NCI-H526 (cell line): Measurements from ENCODE around the gene KMT2B.
"Not testable (repeated sequence)": the region's sequence is repeated elsewhere in the genome, so short reads cannot be mapped to it uniquely, and the experiment has no call there.

Experiments used
- DNase-seq, 2 experiments: peaks; one replicate each; lab custom pipeline; 2025; lab: John Stamatoyannopoulos, UW

The KMT2B gene, protein sequence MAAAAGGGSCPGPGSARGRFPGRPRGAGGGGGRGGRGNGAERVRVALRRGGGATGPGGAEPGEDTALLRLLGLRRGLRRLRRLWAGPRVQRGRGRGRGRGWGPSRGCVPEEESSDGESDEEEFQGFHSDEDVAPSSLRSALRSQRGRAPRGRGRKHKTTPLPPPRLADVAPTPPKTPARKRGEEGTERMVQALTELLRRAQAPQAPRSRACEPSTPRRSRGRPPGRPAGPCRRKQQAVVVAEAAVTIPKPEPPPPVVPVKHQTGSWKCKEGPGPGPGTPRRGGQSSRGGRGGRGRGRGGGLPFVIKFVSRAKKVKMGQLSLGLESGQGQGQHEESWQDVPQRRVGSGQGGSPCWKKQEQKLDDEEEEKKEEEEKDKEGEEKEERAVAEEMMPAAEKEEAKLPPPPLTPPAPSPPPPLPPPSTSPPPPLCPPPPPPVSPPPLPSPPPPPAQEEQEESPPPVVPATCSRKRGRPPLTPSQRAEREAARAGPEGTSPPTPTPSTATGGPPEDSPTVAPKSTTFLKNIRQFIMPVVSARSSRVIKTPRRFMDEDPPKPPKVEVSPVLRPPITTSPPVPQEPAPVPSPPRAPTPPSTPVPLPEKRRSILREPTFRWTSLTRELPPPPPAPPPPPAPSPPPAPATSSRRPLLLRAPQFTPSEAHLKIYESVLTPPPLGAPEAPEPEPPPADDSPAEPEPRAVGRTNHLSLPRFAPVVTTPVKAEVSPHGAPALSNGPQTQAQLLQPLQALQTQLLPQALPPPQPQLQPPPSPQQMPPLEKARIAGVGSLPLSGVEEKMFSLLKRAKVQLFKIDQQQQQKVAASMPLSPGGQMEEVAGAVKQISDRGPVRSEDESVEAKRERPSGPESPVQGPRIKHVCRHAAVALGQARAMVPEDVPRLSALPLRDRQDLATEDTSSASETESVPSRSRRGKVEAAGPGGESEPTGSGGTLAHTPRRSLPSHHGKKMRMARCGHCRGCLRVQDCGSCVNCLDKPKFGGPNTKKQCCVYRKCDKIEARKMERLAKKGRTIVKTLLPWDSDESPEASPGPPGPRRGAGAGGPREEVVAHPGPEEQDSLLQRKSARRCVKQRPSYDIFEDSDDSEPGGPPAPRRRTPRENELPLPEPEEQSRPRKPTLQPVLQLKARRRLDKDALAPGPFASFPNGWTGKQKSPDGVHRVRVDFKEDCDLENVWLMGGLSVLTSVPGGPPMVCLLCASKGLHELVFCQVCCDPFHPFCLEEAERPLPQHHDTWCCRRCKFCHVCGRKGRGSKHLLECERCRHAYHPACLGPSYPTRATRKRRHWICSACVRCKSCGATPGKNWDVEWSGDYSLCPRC (N-terminal part only)

GRCh38 chr19:35717665-35718344 lies at the start of gene KMT2B:
Gene KMT2B (plus strand): TSS chr19:35718003. CDS start chr19:35718019, 16 bp downstream.
- DNase-seq = peak; percentile 94 to 100

DNA sequence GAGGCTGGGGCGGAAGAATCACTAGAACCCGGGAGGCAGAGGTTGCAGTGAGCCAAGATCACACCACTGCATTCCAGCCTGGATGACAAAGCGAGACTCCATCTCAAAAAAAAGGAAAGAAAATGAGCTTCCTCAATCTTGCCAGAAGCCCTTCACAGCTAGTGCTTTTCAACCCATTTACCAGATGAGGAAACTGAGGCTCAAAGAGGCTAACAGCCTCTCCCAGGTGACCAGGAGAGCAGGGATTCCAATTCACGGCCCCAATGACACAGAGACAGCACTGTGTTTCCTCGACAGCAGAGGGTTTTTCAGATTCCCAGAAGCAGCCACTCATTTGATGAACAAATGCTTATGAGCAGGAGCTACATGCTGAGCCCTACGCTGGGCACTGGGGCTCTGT lies 48.2 kb upstream of the KMT2B start:
- DNase-seq = no peak

GRCh38 chr19:35669974-35670373 lies 47.8 kb upstream of the KMT2B start:
- no peak for DNase-seq

DNA sequence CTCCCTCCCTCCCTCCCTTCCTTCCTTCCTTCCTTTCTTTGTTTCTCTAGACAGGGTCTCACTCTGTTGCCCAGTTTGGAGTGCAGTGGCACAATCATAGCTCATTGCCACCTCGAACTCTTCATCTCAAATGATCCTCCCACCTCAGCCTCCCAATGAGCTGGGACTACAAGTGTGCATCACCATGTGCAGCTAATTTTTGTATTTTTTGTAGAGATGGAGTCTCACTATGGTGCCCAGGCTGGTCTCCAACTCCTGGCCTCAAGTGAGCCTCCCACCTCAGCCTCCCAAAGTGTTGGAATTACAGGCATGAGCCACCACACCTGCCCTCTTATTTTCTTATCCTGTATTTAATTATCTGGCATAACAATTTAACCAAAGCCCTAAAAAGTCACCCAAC lies 47.1 kb upstream of the KMT2B start:
- DNase-seq = no peak

DNA sequence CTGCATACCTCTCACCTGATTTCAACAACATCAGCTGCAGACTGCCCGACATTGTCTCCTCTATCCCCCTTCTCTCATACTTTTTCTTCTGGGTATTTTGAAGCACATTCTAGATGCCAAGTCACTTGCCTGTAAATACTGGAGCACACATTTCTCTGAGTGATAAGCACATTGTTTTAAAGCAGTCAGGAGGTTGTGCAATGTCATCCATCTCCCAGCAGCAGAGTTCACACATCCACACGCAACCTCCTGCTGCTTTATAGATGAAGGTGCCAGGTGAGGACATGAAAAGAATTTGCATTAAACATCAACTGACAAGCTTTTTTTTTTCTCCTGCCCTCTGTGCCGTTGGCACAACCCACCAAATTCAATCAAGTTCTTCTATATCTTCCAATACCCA lies 46.0 kb upstream of the KMT2B start:
- DNase-seq = peak; percentile 87 to 88

DNA sequence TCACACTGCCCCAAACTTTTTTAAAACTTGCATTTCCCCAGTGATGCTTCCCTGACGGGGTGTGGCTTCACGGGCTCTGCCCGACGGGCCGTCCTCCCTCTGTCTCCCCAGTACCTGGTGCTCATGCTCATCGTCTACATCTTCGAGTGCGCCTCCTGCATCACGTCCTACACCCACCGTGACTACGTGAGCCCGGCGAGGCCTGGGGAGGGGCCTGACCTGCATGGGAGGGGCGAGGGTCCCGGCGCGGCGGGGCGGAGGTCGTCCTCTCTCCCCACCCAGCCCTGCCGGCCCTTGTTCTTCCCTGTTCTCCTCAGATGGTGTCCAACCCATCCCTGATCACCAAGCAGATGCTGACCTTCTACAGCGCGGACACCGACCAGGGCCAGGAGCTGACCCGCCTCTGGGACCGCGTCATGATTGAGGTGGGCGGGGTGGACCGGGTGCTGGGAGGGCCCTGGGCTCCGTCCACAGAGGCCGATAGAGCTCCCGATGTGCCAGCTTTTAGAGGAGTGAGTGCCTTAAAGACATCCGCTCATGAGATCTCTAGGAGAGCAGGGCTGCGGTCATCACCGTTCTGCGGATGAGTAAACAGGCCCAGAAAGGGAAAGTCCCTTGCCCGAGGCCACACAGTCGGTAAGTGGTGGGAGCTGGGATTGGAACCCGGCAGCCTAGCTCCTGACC lies 44.5 kb upstream of the KMT2B start:
- peak; percentile 72 to 88 for DNase-seq

DNA sequence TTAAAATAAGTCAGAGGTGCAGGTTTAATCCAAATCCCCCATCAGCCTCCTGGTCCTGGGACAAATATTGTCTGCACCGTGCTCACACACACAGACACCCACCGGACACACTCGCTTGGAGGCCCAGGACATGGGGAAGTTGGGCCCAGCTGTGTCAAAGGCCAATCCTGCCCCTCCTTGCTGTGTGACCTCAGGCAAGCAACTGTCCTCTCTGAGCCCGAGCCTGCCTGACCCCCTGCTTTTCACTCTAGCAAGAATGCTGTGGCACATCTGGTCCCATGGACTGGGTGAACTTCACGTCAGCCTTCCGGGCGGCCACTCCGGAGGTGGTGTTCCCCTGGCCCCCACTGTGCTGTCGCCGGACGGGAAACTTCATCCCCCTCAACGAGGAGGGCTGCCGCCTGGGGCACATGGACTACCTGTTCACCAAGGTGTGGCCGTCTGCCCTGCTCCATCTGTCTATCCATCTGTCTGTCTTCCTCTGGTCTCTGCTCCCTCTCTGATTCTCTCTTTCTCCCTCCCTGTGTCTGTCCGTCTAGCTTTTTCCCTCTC lies 42.1 kb upstream of the KMT2B start:
- DNase-seq = no peak

DNA sequence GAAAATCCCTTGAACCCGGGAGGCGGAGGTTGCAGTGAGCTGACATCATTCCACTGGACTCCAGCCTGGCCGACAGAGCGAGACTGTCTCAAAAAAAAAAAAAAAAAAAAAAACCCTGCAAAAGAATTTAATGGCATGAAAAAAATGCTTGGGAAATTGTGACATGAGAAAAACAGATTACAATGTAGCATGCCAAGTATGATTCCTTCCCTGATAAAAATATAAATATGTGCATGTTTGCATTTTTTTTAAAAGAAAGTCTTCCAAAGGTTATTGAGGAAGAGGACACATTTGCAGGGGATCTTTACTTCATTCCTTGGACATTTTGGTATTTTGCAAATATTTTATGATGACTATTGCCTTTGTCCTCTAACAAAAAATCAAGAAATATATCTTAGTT lies 28.0 kb upstream of the KMT2B start:
- no peak for DNase-seq

DNA sequence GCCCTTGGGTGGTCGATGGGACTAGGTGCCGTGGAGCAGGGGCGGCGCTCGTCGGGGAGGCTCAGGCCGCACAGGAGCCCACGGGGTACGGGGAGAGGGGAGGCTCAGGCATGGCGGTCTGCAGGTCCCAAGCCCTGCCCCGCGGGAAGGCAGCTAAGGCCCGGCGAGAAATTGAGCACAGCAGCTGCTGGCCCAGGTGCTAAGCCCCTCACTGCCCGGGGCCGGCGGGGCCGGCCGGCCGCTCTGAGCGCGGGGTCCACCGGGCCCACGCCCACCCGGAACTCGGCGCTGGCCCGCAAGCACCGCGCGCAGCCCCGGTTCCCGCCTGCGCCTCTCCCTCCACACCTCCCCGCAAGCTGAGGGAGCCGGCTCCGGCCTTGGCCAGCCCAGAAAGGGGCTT lies 26.7 kb upstream of the KMT2B start:
- not testable (repeated sequence) for DNase-seq

DNA sequence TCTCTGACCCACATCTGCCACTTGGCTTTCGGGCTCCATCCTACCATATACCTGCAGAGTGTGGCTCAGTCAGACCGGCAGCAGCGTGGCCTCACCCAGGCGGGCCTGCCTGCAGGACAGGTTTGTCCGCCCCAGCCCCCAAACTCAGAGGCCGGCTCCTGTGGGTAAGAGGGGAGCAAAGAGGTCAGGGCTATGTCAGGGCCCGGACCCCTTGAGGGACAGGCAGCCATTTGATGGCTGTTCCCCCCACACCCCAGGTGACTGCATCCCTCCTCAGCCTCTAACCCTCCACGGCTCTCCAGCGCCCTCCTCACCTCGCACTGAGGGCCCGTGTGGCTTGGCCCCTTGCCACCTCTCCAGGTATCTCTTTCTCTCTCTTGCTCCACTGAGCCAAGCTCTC lies 25.8 kb upstream of the KMT2B start:
- no peak for DNase-seq

- DNase-seq = no peak
Measured at GRCh38 chr19:35693422-35693821, 24.4 kb upstream of the KMT2B start.

GRCh38 chr19:35693835-35694599 lies 23.8 kb upstream of the KMT2B start:
- peak; percentile 79 to 97 for DNase-seq

GRCh38 chr19:35695895-35696422 lies 21.8 kb upstream of the KMT2B start:
- no peak for DNase-seq

DNA sequence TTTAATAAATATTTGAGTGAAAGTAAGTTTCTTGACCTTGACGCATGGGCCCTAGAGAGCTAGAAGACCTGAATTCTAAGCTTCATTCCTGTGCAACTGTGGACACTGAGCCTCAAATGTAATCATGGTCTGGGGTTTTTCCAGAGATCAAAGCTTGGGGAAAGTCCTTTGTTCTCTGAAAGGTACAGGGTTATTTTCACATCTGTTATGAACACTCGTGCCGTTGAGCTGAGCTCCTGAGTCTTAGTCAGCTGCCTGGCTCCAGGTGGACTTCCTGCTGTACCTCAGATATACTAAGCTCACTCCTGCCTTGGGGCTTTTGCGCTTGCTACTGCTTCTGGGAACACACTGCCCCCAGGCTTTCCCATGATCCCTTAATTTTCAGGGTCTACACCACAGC lies 21.0 kb upstream of the KMT2B start:
- no peak for DNase-seq

- DNase-seq = peak; percentile 99 to 100
Measured at GRCh38 chr19:35702223-35703012, 15.4 kb upstream of the KMT2B start.

DNA sequence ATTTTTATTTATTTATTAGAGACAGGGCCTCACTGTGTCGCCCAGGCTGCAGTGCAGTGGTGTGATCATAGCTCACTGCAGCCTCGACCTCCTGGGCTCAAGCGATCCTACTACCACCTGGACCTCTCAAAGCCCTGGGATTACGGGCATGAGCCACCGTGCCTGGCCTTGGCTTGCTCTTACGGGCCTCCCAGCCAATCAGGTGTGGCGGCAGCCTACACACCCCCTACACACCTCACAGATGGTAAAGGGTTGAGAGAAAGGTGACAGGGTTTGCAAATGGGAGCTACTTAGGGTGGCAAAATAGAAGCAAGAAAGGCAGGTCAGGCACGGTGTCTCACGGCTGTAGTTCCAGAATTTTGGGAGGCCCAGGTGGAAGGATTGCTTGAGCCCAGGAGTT lies 14.5 kb upstream of the KMT2B start:
- peak in 1 of 2 experiments; percentile 28 for DNase-seq

DNA sequence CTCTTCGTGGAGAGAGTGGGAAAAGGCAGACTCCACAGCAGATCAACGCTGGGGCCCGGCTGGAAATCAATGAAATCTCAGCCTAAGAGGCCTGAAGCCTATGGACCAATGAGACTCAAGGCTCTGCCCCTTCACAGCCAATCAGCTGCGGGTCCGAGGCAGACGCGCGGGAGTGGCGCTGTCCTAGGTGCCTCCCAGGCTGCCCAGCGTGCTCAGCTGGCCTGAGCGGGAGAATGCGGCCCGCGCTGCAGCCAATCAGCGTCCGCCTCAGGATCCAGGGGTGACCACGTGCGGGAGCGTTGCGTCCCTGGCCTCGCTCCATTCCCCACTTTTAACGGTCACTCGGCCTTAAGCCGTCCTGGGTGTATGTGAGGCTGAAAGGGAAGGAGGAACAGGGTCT lies 13.6 kb upstream of the KMT2B start, which contains the start of gene ZBTB32:
Gene ZBTB32, plus strand, starts transcription at position 341 of the 400 bp plus-strand sequence. CDS start 10,069 bp downstream, outside the sequence.
- no peak for DNase-seq

DNA sequence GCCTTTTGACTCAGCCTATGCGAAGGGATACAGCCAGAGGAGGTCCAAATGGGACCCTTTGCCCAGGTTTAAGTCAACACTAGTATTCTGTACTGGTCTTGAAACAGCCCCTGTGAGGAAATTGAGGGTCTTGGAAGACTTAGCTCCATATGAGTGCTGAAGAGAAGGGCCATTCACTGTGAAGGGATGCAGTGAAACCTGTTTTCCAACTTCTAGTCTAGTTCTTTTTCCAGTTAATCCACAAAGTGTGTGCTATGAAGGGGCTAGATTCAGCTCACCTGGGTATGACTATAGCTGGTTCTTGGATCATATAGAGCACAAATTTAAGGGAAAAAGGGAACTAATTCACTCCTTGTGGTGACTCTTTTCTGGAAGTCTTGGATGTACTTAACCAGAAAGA lies 9.4 kb upstream of the KMT2B start:
- no peak for DNase-seq
